ENCODE data around the gene GTF2A2.

GTF2A2 gene

DNA sequence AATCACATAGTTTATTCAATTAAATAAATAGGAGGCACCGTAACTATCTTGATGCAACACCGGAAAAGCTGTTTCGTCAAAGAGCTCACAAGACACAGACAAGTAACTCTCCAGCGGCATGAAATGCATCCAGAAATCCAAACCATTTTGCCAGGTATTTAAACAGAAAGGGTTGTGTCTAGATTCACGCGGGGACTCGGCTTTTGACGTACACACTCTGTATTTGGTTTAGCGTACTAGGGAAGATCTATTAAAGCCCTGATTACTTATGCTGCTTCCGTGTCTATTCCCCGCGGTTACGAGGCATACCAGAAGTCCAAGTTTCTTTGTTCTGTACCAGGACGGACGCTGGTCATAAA, 31.1 kb upstream of the GTF2A2 start:
- peak overlapping the region; percentile 100 for H3K4me3 ChIP-seq (replicated peaks; ENCODE audit: low read depth, low read length)
- no peak for DNase-seq (ENCODE audit: extremely low read depth, insufficient read length)
- TF ChIP-seq, protein P1, sequence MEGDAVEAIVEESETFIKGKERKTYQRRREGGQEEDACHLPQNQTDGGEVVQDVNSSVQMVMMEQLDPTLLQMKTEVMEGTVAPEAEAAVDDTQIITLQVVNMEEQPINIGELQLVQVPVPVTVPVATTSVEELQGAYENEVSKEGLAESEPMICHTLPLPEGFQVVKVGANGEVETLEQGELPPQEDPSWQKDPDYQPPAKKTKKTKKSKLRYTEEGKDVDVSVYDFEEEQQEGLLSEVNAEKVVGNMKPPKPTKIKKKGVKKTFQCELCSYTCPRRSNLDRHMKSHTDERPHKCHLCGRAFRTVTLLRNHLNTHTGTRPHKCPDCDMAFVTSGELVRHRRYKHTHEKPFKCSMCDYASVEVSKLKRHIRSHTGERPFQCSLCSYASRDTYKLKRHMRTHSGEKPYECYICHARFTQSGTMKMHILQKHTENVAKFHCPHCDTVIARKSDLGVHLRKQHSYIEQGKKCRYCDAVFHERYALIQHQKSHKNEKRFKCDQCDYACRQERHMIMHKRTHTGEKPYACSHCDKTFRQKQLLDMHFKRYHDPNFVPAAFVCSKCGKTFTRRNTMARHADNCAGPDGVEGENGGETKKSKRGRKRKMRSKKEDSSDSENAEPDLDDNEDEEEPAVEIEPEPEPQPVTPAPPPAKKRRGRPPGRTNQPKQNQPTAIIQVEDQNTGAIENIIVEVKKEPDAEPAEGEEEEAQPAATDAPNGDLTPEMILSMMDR (IDR thresholded peaks at IDR 0.05; ENCODE audit: insufficient read depth, low read length, poor library complexity, severe bottlenecking): no peak
- no peaks in the 10 kb centered on the region for H3K27me3 ChIP-seq (replicated peaks; ENCODE audit: control insufficient read depth, insufficient read depth, low read length)
- H3K36me3 ChIP-seq (ENCODE audit: control insufficient read depth, insufficient read depth, low read length): peaks cover 1% of the 10 kb centered on the region; the same call in 1 of the 2 replicates

DNA sequence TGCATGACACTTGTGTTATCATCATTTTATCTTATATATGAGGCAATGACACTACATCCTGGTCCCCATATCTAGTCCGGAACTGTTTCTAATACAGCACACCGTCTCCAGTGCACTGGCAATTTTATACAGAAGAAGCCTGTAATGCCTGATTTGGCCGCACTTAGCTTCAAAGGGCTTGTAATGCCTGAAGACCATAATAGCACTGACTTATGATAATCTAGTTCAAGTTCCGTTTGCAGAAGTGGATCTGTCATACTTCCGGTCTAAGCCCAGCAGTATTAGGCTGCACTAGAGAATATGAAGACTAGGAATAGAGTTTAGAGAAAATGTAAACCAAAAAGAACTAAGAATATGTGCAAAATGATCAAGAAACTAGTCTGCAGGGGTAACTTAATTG, 30.5 kb upstream of the GTF2A2 start:
- TF ChIP-seq, protein P1 (IDR thresholded peaks at IDR 0.05; ENCODE audit: insufficient read depth, low read length, poor library complexity, severe bottlenecking): no peak
- H3K36me3 ChIP-seq (ENCODE audit: control insufficient read depth, insufficient read depth, low read length): peaks cover 1% of the 10 kb centered on the region; the same call in 1 of the 2 replicates
- peak overlapping the region; percentile 100 for H3K4me3 ChIP-seq (replicated peaks; ENCODE audit: low read depth, low read length)
- H3K27me3 ChIP-seq (replicated peaks; ENCODE audit: control insufficient read depth, insufficient read depth, low read length): no peaks in the 10 kb centered on the region
- DNase-seq (ENCODE audit: extremely low read depth, insufficient read length): peak; percentile 40

DNA sequence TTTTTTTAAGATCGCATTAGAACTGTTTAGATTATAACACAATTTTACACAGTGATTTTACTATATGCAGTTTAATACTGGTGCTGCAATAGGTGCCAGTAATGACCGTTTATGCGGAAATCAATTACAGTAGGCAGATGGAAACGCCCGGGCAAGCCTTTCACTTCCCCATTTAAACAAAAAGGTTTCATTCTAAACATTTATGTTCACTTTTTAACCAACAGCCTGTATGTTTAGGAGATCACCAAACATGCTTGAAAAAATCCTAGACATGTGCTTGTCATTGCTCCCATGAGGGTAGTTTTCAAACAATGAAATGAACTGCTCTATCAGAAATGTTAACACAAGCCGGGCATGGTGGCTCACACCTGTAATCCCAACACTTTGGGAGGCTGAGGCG, 29.1 kb upstream of the GTF2A2 start:
- TF ChIP-seq, protein P1 (IDR thresholded peaks at IDR 0.05; ENCODE audit: insufficient read depth, low read length, poor library complexity, severe bottlenecking): no peak
- peak; percentile 44 for DNase-seq (ENCODE audit: extremely low read depth, insufficient read length)
- Histone ChIP-seq H3K4me3 (replicated peaks; ENCODE audit: low read depth, low read length) (peak overlapping the region; percentile 24; the same call in 1 of the 2 replicates), H3K27me3 (replicated peaks; ENCODE audit: control insufficient read depth, insufficient read depth, low read length) (no peaks in the 10 kb centered on the region), H3K36me3 (ENCODE audit: control insufficient read depth, insufficient read depth, low read length) (peaks cover 2% of the 10 kb centered on the region; the same call in 1 of the 2 replicates)

DNA sequence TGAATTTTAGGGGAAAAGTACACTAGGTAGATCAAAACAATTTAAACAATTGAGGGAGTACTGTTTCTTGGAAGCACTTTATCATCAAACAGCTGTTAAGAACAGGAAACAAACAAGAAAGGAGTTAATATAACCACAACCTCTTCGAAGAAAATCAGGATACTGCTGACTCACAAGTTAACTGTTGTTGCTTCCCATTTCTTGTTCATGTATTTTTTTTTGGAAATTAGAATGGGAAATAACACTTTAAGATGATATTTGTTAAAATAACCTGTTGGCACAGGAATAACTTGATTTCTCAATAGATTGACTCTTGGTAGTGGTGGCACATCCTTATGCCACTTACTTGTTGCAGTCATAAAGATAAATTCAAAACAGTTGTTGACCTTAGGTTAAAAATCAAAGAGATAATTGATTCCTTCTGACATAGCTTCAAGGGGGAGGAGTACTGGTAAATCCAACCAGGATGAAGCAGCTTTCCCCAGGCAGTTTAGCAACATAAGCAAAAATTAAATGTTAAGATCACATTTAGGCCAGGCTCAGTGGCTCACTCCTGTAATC, 28.5 kb upstream of the GTF2A2 start:
- TF ChIP-seq, protein P1 (IDR thresholded peaks at IDR 0.05; ENCODE audit: insufficient read depth, low read length, poor library complexity, severe bottlenecking): no peak
- Histone ChIP-seq H3K4me3 (replicated peaks; ENCODE audit: low read depth, low read length) (peak overlapping the region; percentile 12; the same call in 1 of the 2 replicates), H3K27me3 (replicated peaks; ENCODE audit: control insufficient read depth, insufficient read depth, low read length) (no peaks in the 10 kb centered on the region), H3K36me3 (ENCODE audit: control insufficient read depth, insufficient read depth, low read length) (peaks cover 5% of the 10 kb centered on the region)
- no peak for DNase-seq (ENCODE audit: extremely low read depth, insufficient read length)

DNA sequence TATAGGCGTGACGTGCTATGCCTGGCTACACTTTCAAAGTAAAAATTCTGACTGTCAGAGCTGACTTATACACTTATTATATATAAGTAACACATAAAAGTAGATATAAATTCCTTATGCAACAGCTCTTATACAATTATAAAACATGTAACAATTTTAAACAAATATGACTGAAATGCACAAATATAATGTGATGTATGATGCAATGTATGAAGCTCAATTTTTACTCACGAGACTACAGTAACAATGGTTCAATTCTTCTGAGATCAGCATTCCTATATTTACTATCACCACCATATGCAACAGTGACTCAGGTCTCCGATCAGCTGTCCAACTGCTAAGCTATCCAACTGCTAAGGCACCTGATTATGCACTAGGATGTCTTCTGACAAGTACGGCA, 23.6 kb upstream of the GTF2A2 start:
- no peak for DNase-seq (ENCODE audit: extremely low read depth, insufficient read length)
- H3K27me3 ChIP-seq (replicated peaks; ENCODE audit: control insufficient read depth, insufficient read depth, low read length): no peaks in the 10 kb centered on the region
- TF ChIP-seq, protein P1 (IDR thresholded peaks at IDR 0.05; ENCODE audit: insufficient read depth, low read length, poor library complexity, severe bottlenecking): no peak
- H3K36me3 ChIP-seq (ENCODE audit: control insufficient read depth, insufficient read depth, low read length): peaks cover 16% of the 10 kb centered on the region
- H3K4me3 ChIP-seq (replicated peaks; ENCODE audit: low read depth, low read length): no peak overlapping the region

DNA sequence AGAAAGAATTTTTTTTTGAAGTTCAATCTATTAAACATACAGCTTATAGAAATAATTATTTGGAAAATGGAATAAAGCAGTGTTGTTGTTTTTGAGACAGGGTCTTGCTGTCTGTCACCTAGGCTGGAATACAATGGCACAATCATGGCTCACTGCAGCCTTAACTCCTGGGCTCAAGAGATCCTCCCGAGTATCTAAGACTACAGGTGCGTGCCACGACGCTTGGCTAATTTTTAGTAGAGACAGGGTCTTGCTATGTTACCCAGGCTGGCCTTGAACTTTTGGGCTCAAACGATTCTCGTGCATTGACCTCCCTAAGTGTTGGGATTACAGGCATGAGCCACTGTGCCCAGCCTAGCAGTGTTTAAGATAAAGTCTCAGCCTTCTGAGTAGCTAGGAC, 23.0 kb upstream of the GTF2A2 start:
- no peak for DNase-seq (ENCODE audit: extremely low read depth, insufficient read length)
- Histone ChIP-seq H3K36me3 (ENCODE audit: control insufficient read depth, insufficient read depth, low read length) (peaks cover 16% of the 10 kb centered on the region), H3K4me3 (replicated peaks; ENCODE audit: low read depth, low read length) (no peak overlapping the region), H3K27me3 (replicated peaks; ENCODE audit: control insufficient read depth, insufficient read depth, low read length) (no peaks in the 10 kb centered on the region)
- TF ChIP-seq, protein P1 (IDR thresholded peaks at IDR 0.05; ENCODE audit: insufficient read depth, low read length, poor library complexity, severe bottlenecking): no peak

Data from GM06990 (cell line).